GM18507 (cell line): ENCODE data around the gene NUCB1.
A peak's percentile ranks its signal among the peaks of the same experiment; 100 is the strongest.

Source experiments
- DNase-seq: peaks from one replicate; pipeline ENCODE4 v3.0.0; 2011; ENCODE audit warnings: low read depth; ENCODE audit not compliant: insufficient read length; ENCODE audit errors: extremely low spot score
- FAIRE-seq: peaks from 2 replicates; lab custom pipeline; 2011; peaks lifted over from hg19 to GRCh38; lab: Jason Lieb, UNC

NUCB1 gene

GRCh38 chr19:48969276-48970138 is 69.4 kb downstream of the NUCB1 start:
- FAIRE-seq (no peak), DNase-seq (no peak)

DNA sequence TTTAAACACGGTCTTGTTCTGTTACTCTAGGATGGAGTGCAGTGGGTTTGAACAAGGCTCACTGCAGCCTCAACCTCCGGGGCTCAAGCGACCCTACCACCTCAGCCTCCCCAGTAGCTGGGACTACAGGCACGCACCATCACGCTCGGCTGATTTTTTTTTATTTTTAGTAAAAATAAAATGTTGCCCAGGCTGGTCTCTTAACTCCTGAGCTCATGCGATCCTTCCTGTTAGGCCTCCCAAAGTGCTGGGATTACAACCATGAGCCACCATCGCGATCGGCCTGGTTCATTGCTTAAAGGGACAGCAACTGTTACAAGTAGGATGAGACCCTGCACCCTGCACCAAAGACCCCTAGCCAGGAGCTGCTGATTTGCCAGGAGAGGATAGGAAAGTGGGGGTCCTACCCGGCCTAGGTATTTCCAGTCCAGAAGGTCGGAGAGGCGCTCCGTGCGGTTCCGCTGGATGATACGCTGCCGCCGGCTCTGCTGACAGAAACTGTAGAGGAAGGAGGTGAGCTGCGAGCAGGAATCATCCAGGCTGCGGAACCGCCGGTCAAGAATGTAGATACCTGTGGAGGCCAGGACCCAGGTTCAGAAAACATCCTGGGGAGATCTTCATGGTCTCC is 70.1 kb downstream of the NUCB1 start:
- no peak for FAIRE-seq
- no peak for DNase-seq

- FAIRE-seq (peak; percentile 82), DNase-seq (no peak)
Observed at GRCh38 chr19:48970923-48971395, 70.8 kb downstream of the NUCB1 start.
